ENCODE data around the gene GIPC2.
"Not testable (repeated sequence)": the region's sequence is repeated elsewhere in the genome, so short reads cannot be mapped to it uniquely, and the experiment has no call there.

The GIPC2 gene

GRCh38 chr1:78075621-78076020 lies 29.9 kb downstream of the GIPC2 start:
- no peak for TF ChIP-seq CTCF (IDR thresholded peaks at IDR 0.05; ENCODE audit: borderline replicate concordance, insufficient read depth, low read depth, low read length)
- H3K4me3 ChIP-seq (ENCODE audit: low read depth, low read length) = no peak overlapping the region

DNA sequence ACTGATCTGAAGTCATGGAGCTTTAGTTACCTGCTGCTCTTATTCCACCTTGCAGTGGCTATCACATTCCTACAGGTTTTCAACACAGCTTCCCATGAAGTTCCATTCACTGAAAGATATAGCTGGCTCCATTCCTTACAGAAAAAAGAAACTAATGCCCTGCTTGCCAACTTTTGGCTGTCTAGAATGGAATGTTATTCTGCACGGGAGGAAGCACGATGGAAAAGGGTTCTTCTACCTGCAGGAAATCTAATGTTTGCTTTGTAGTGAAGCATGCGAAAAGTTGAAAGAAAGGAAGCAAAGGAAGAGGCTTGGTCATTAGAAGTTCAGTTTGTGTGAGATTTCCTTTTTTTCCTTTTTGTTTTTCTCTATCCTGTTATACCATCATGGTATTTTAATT lies 32.6 kb downstream of the GIPC2 start:
- no peak for TF ChIP-seq CTCF (IDR thresholded peaks at IDR 0.05; ENCODE audit: borderline replicate concordance, insufficient read depth, low read depth, low read length)
- H3K4me3 ChIP-seq (ENCODE audit: low read depth, low read length) = no peak overlapping the region

- no peak overlapping the region for H3K4me3 ChIP-seq (ENCODE audit: low read depth, low read length)
- no peak for TF ChIP-seq CTCF (IDR thresholded peaks at IDR 0.05; ENCODE audit: borderline replicate concordance, insufficient read depth, low read depth, low read length)
Observed at GRCh38 chr1:78079580-78079979, 33.8 kb downstream of the GIPC2 start.

DNA sequence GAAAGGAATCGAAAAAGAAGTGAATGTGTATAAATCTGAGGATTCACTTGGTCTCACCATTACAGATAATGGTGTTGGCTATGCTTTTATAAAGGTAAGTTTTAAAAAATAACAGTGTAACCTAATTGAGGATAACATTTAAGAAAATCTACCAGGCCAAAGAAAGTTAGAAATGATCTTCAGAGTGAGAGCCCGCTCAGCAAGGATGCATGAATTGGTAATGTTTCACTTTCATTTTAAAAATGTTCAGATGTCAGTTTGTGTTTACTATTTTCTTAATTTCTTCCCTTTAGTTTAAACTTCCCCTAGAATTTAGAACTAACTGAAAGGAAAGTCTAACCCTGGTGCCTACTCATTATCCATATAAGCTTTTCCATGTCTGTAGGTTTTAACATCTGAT lies 35.0 kb downstream of the GIPC2 start:
- no peak overlapping the region for H3K4me3 ChIP-seq (ENCODE audit: low read depth, low read length)
- TF ChIP-seq CTCF (IDR thresholded peaks at IDR 0.05; ENCODE audit: borderline replicate concordance, insufficient read depth, low read depth, low read length) = no peak

GRCh38 chr1:78081980-78082860 lies 36.5 kb downstream of the GIPC2 start:
- no peak for TF ChIP-seq CTCF (IDR thresholded peaks at IDR 0.05; ENCODE audit: borderline replicate concordance, insufficient read depth, low read depth, low read length)
- no peak overlapping the region for H3K4me3 ChIP-seq (ENCODE audit: low read depth, low read length)

- H3K4me3 ChIP-seq (ENCODE audit: low read depth, low read length) = not testable (repeated sequence)
Observed at GRCh38 chr1:78084639-78085038, 38.9 kb downstream of the GIPC2 start.

DNA sequence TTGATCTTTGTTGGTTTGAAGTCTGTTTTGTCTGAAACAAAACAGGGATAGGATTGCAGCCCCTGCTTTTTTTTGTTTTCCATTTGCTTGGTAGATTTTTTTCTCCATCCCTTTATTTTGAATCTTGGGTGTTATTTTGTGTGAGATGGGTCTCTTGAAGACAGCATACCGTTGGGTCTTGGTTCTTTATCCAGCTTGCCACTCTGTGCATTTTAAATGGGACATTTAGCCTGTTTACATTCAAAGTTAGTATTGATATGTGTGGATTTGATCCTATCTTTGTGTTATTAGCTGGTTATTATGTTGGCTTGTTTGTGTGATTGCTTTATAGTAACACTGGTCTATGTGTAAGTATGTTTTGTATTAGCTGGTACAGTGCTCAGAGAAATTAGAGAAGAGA lies 40.9 kb downstream of the GIPC2 start:
- H3K4me3 ChIP-seq (ENCODE audit: low read depth, low read length) = no peak overlapping the region
- TF ChIP-seq CTCF (IDR thresholded peaks at IDR 0.05; ENCODE audit: borderline replicate concordance, insufficient read depth, low read depth, low read length) = no peak
